GM12878 (cell line): ENCODE measurements around the gene POLR1A. TPM values are rescaled to one million over a fixed set of nuclear protein-coding genes. Genes with fewer than 3 reads are reported as not detected.

ENCODE experiments used
- ATAC-seq: fragments of 200-7000 bp; cut with Tn5 transposase; 3 replicates; pipeline ENCODE4 v1.9.1; 2020; ENCODE audit warnings: mild to moderate bottlenecking, moderate library complexity
- BruUV-seq: library from RNA; stranded (reverse); fragments of 400-500 nt; replicated peaks from 2 replicates; lab custom pipeline; 2021; lab: Mats Ljungman, UMichigan
- CTCF ChIA-PET: fragments of 300-600 bp; sonication (Branson Sonifier 250); formaldehyde crosslinking; extraction: SDS; loops from one replicate; lab custom pipeline; 2021; ENCODE audit warnings: inconsistent platforms; lab: Yijun Ruan, JAX
- POLR2A ChIA-PET: fragments of 350-600 bp; formaldehyde crosslinking; extraction: SDS; loops from one replicate; lab custom pipeline; 2021; ENCODE audit warnings: inconsistent platforms; lab: Charles Lee
- RAD21 ChIA-PET: fragments of 300-600 bp; sonication (Branson Sonifier 250); formaldehyde crosslinking; loops from one replicate; lab custom pipeline; 2023; ENCODE audit warnings: antibody characterized with exemption; ENCODE audit not compliant: unreplicated experiment; lab: Charles Lee
- SMC1A ChIA-PET: fragments of 300-600 bp; sonication (Branson Sonifier 250); formaldehyde crosslinking; loops from one replicate; lab custom pipeline; 2023; ENCODE audit not compliant: unreplicated experiment, uncharacterized antibody; lab: Charles Lee
- DNase-seq: peaks from one replicate; pipeline ENCODE4 v3.0.0-alpha.2; 2011; ENCODE audit warnings: low read depth, low spot score
- FAIRE-seq: peaks from 3 replicates; lab custom pipeline; 2011; peaks lifted over from hg19 to GRCh38; lab: Jason Lieb, UNC
- H2AFZ ChIP-seq: 2 replicates; pipeline ENCODE4 v1.6.0; 2011; ENCODE audit warnings: low read depth, low read length, control low read depth; ENCODE audit not compliant: control insufficient read depth
- H3K27ac ChIP-seq: 2 replicates; pipeline ENCODE4 v1.5.1; 2011; ENCODE audit warnings: control low read depth; ENCODE audit not compliant: control insufficient read depth, insufficient read depth
- H3K27me3 ChIP-seq, 2 experiments: replicated peaks in 1 of 2; 2 replicates each; pipeline versions ENCODE4 v1.6.0 to v1.6.1; 2011; ENCODE audit warnings: low read length in 1 of 2; ENCODE audit not compliant: control insufficient read depth in 2 of 2, insufficient read depth in 2 of 2
- H3K36me3 ChIP-seq, 2 experiments: 2 replicates each; pipeline ENCODE4 v1.5.1; 2011; ENCODE audit warnings: low read length in 1 of 2; ENCODE audit not compliant: control insufficient read depth in 2 of 2, insufficient read depth in 2 of 2
- H3K4me1 ChIP-seq: 2 replicates; pipeline ENCODE4 v1.6.1; 2011; ENCODE audit warnings: mild to moderate bottlenecking, low read length, moderate library complexity, mixed read lengths; ENCODE audit not compliant: control insufficient read depth, insufficient read depth
- H3K4me2 ChIP-seq: 2 replicates; pipeline ENCODE4 v1.6.0; 2011; ENCODE audit warnings: control low read depth; ENCODE audit not compliant: control insufficient read depth, insufficient read depth
- H3K4me3 ChIP-seq: fragments of 200-600 bp; sonication (generic); 2 replicates; pipeline ENCODE4 v1.5.1; 2016
- H3K79me2 ChIP-seq: 2 replicates; pipeline ENCODE4 v1.6.0; 2011; ENCODE audit warnings: low read length; ENCODE audit not compliant: control insufficient read depth, insufficient read depth
- H3K9ac ChIP-seq: 2 replicates; pipeline ENCODE4 v1.8.0; 2011; ENCODE audit warnings: low read length, control low read depth, mixed read lengths; ENCODE audit not compliant: control insufficient read depth, insufficient read depth
- H3K9me3 ChIP-seq: replicated peaks from 3 replicates; pipeline ENCODE4 v1.5.1; 2011; ENCODE audit warnings: mild to moderate bottlenecking, low read length; ENCODE audit not compliant: control insufficient read depth, insufficient read depth
- H4K20me1 ChIP-seq: 2 replicates; pipeline ENCODE4 v1.6.0; 2011; ENCODE audit not compliant: control insufficient read depth, insufficient read depth
- BMI1 ChIP-seq: fragments of 450-650 bp; IDR thresholded peaks from 2 replicates; pipeline ENCODE4 v1.6.1; 2016; ENCODE audit warnings: mild to moderate bottlenecking, moderate library complexity, borderline replicate concordance
- CHD1 ChIP-seq: IDR thresholded peaks from 2 replicates; pipeline ENCODE4 v1.6.1; 2012; ENCODE audit warnings: low read depth, low read length, improper control_type of control experiment
- CREM ChIP-seq: IDR thresholded peaks from 2 replicates; pipeline ENCODE4 v1.6.1; 2014; ENCODE audit warnings: antibody characterized with exemption, low read depth
- HDAC2 ChIP-seq: fragments of 200-600 bp; sonication (generic); IDR thresholded peaks from 2 replicates; pipeline ENCODE4 v1.6.1; 2017
- LARP7 ChIP-seq: fragments of 450-650 bp; IDR thresholded peaks from 2 replicates; pipeline ENCODE4 v1.6.1; 2017; ENCODE audit warnings: mild to moderate bottlenecking
- NKRF ChIP-seq: fragments of 450-650 bp; conservative IDR thresholded peaks from 2 replicates; pipeline ENCODE4 v1.6.1; 2017; ENCODE audit warnings: mild to moderate bottlenecking, moderate library complexity
- PAX8 ChIP-seq: fragments of 450-650 bp; IDR thresholded peaks from 2 replicates; pipeline ENCODE4 v1.6.1; 2017; ENCODE audit warnings: mild to moderate bottlenecking, moderate library complexity
- POLR2A ChIP-seq: IDR thresholded peaks from 2 replicates; pipeline ENCODE4 v1.6.1; 2011; ENCODE audit warnings: low read depth, mild to moderate bottlenecking, low read length
- SKIL ChIP-seq: fragments of 450-650 bp; IDR thresholded peaks from 2 replicates; pipeline ENCODE4 v1.6.1; 2017; ENCODE audit warnings: mild to moderate bottlenecking, low read depth, inconsistent platforms; ENCODE audit not compliant: poor library complexity, severe bottlenecking
- TARDBP ChIP-seq: IDR thresholded peaks from 2 replicates; pipeline ENCODE4 v1.6.1; 2016; ENCODE audit warnings: borderline replicate concordance
- ZNF217 ChIP-seq: fragments of 450-650 bp; IDR thresholded peaks from 2 replicates; pipeline ENCODE4 v1.6.1; 2017; ENCODE audit warnings: antibody characterized with exemption, mild to moderate bottlenecking
- WGBS: methylation state at CpG from one replicate; pipeline ENCODE4 v1.1.6; 2016; ENCODE audit warnings: low lambda C conversion rate; ENCODE audit not compliant: insufficient replicate concordance, insufficient coverage; ENCODE audit errors: missing lambda C conversion rate; 5-methylcytosine and 5-hydroxymethylcytosine counted together
- in situ Hi-C: fragments of 300-500 bp; cut with MboI; formaldehyde crosslinking; loops from 9 replicates; pipeline ENCODE4 v1.14.3; 2018; ENCODE audit warnings: mixed read lengths
- intact Hi-C: fragments of 100-400 bp; cut with micrococcal nuclease; formaldehyde crosslinking; loops from one replicate; pipeline ENCODE4 v1.14.2; 2022; ENCODE audit not compliant: unreplicated experiment
- polyA plus RNA-seq, 11 experiments: library from polyadenylated mRNA; depleted of rRNA in 4 of 11; unstranded in 6 of 11; stranded (reverse) in 5 of 11; fragments of >200 nt; fragmentation: Nextera tagmentation in 4 of 11; fragmentation: Illumina TruSeq in 1 of 11; extraction: Ambion mirVana in 4 of 11; extraction: Trizol in 1 of 11; gene quantifications; 1 replicate in 1 of 11; 2 replicates in 10 of 11; pipeline versions ENCODE4 v1.2.1 to v1.2.3, GENCODE V29; 2011 to 2016; ENCODE audit warnings: inconsistent platforms in 2 of 11, missing spikeins in 2 of 11, low read depth in 1 of 11
- total RNA-seq, 4 experiments: library from RNA; depleted of rRNA in 3 of 4; stranded (reverse); fragments of >200 nt in 3 of 4; fragmentation: Illumina TruSeq in 1 of 4; extraction: Trizol in 1 of 4; gene quantifications; 2 replicates each; pipeline versions ENCODE4 v1.2.1 to v1.2.3, GENCODE V29; 2013 to 2021

The POLR1A gene
- total and polyA plus RNA-seq, 10 of the 15 experiments (the other 5 are each of a cell fraction or from before 2014, with no cell fraction given), result 2.1 to 53.9 (median 17.8) TPM

- DNase-seq, result no peak
- H3K9me3 ChIP-seq, result no peaks in the 10 kb centered on the region
- no peak overlapping the region for H3K9ac ChIP-seq
- H3K4me1 ChIP-seq, result no peaks in the 10 kb centered on the region
- no peak overlapping the region for H3K4me2 ChIP-seq
- no peak overlapping the region for H2AFZ ChIP-seq
- 95% methylated on average over 2 of the region's 2 CpGs for WGBS
- H3K4me3 ChIP-seq, result no peak overlapping the region
- RAD21 ChIA-PET, result interaction anchor here (0.8 kb wide), 1 partner anchor 8 kb away, joined by 4 read pairs; no protein-coding TSS in a partner anchor
- TF ChIP-seq ZNF217, result no peak
- no peak for TF ChIP-seq LARP7
- no peak for TF ChIP-seq HDAC2
- TF ChIP-seq TARDBP, result no peak
- TF ChIP-seq BMI1, result no peak
- TF ChIP-seq POLR2A, result no peak
- TF ChIP-seq SKIL, result no peak
- no peak for TF ChIP-seq PAX8
- no peak for TF ChIP-seq NKRF
- TF ChIP-seq CREM, result no peak
- TF ChIP-seq CHD1, result no peak
- TF ChIP-seq, all 136 proteins: peak for 0
- no peak for FAIRE-seq
- Histone ChIP-seq H3K36me3 (peaks cover 3 to 28% of the 10 kb centered on the region in 2 experiments), H3K27me3 (no peaks in the 10 kb centered on the region), H4K20me1 (no peaks in the 10 kb centered on the region), H3K79me2 (no peaks in the 10 kb centered on the region), H3K27ac (no peak overlapping the region)
- intact Hi-C loops, result no loop called here
- BruUV-seq, result no TSS peak
- in situ Hi-C loops, result no loop called here
- no peak for ATAC-seq
- POLR2A ChIA-PET, result interaction anchor here (1.2 to 1.4 kb wide), 2 partner anchors 15 to 35 kb away, joined by 3 read pairs; no protein-coding TSS in a partner anchor
- CTCF ChIA-PET, result interaction anchor here (0.6 to 1.4 kb wide), 6 partner anchors 30 to 436 kb away, joined by 3 read pairs; partner anchors contain the start of gene ST3GAL5
- SMC1A ChIA-PET, result interaction anchor here (0.9 to 1.6 kb wide), 3 partner anchors 44 to 323 kb away, joined by 3 to 4 read pairs (median 3); partner anchors contain the start of gene PTCD3
Observed at GRCh38 chr2:86150502-86150901, 44.8 kb upstream of the POLR1A start.
